GM18858 (cell line): ENCODE results near the gene MEIS1.

ENCODE experiments used
- ATAC-seq: cut with Tn5 transposase; IDR thresholded peaks from one replicate; pipeline ENCODE4 v1.9.1; 2021; ENCODE audit not compliant: unreplicated experiment

MEIS1 gene

DNA sequence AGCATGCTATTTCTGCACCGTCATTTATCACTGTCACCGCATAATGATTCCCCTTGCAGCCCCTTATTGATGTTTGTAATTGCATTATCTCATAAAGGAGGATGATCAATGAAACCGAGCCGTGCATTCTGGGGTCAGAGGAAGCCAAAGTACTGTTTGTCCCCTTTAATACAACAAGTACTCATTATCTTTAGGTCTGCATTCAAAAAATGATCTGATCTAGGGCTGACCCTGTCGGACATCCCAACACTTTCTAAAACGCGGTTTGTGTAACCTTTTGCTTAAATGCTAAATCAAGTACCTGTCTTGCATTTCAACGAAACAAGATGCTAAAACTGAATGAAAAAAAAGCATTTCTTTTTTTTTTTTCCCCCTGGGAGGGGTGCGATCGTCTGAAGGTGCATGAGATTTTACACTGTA lies 143.8 kb downstream of the MEIS1 start:
- no peak for ATAC-seq

- no peak for ATAC-seq
Observed at GRCh38 chr2:66579186-66580126, 144.5 kb downstream of the MEIS1 start.

GRCh38 chr2:66580166-66581049 lies 145.5 kb downstream of the MEIS1 start:
- ATAC-seq = no peak

DNA sequence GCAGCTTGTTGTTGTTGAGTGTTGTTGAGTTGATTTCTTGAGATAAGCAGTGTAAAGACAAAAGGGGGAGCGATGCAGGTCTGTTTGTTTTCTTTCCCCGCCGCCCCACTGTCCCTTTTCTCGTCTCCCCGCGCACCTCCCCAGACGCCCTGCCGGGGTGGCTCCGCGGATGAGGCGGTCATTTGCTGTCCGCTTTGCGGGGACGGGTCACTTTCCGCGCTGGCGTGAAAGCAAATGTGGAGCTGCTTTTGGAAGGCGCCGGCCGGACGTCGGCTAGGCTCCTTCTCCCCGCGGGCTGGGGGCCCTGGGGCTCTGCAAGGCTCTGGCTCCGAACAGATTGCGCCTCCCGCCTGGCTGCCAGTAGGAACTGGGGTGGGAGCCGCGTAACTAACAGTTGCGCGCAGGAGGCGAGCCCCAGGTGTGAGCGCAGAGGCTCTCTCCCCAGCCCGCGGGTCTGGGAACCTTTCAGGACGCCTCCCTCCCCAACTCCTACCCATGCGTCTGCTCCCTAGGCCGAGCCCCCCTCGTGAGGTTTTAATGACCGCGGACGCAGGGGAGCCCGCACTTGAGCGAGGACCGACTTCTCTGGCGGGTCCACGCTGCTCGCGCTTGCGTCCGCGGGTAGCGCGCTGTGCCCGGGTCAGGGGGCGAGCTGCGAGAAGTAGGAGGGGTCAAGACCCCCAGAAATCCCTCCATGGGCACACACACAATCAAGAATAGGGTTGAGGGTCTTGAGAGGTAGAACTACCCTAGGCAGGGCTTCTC lies 146.6 kb downstream of the MEIS1 start:
- ATAC-seq = no peak

DNA sequence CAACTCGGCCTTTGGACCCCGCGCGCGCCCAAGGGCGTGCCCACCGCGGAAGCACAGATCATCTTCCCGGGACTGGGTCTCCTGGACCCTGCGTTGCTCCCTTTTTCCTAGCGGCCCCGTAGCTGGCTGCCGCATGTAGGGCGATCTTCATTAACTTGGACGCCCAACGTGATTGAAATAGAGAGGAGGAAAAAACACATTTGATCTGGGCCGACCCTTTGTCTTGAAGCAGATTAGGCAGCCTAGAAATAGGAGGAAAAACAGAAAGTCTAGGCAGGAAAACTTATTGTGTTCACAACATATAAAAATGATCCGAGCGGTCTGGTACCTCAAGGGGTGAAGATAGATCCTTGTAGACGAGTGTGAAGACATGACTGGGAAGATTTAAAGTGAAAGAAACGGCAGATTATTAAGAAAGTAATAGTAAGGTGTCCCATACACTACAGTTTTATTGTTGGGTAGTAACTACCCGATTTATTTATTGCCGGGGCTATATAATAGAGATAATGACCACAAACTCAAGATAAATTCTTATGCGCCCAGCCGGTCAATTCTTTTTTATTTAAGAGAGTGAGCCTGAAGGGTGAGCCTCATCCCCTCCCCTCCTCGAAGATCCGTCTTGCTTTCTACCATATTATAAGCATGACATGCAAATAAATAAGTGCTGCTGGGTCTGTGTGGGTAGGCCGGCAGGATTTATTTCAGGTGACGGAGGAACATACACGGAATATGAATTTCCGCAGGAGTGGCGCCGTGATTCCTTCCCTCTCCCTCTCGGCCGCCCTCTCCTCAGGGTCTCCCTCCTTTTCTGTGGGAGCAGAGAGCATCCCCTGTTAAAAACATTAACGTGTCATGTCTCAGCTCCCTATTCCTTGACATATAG lies 147.4 kb downstream of the MEIS1 start:
- no peak for ATAC-seq

DNA sequence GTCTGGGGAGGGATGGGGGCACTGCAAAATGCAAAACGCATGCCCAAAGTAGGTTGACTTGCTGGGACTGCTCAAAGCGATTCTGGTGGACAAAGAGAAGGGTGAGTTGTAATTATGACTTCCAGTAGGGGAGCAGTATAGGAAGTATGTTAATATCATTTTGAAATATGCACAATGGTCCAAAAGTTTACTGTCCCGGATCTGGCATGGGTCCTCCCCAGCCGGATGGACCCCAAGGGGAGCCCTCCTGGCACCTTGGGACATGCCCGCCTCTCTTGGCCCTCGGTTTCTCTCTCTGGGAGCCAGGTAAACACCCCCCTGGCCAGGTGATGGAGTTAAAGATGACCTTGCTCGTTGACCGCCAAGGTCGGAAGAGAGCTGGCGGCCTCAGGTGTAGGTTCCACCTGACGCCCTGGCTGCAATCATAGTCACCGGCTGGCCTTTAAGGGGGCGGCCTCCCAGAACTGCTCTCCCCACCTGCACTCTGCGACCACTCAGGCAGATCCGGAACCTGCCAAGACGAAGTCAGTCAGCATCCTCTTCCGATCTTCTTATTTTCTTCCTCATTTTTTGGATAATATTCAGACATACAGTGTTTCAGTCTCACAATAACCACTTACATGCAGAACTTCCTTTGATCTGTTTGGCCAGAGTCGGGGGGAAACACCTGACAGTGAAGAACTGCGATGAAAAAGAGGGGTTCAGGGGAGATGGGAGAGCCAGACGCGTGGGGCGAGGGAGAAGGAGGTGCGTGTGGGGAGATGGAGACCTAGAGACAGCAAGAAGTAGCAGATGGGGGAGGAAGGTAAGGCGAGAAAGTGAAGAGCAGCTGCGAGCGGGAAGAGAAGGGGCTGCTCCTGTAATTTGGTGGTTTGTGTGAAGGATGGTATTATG lies 148.3 kb downstream of the MEIS1 start:
- no peak for ATAC-seq

DNA sequence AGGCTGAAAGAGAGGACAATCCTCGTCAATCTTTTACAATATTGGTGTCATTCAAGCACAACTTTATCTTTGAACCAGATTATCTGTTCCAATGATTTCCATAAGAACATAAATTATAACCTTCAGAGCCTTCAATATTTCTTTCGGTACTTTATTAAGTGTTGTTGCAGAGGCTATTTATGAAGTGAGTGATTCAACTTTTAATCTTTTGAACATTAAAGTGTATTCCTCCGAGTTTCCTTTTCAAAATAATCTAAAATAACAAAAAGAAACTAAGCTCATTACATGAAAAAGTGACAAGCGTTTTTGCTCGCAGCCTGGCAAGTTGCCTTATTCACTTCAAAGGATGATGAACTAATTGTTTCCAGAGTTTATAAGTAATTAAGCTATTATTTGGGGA lies 149.0 kb downstream of the MEIS1 start:
- no peak for ATAC-seq

DNA sequence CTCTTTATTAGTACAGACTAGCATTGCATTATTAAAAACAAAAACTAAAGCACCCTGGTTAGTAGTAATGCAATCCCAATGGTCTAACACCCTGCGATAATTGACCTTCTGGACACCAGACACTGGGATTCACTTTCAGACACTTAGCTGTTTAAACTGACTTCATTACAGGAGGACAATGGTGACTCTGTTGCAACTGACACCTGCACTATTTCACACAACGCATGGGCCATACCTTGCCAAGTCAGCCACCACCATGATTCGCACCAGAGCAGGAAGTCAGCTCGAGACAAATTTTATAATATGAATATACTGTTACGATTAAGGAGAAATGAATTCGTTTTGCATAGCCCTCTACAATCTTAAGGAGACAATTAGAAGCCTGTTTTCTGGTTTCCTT lies 150.7 kb downstream of the MEIS1 start:
- ATAC-seq = no peak

DNA sequence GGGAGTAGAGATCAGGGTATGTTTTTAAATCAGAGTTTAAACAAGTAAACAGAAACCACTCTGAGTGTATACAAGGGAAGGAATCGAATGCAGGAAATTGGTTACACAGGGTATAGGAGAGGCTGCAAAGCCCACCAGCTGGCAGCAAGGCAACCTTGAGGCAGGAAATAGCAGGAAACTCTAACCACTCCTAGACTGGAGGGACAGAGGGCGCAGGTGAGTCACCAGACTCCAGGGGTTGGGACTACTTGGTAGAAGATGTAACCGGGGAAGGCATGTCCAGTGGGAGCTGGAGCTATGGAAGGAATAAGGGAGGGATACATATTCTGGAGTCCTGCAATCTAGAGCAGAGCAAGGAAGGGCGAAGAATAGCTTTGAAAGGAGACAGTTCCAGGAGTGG lies 152.3 kb downstream of the MEIS1 start:
- no peak for ATAC-seq

- ATAC-seq = no peak
Observed at GRCh38 chr2:66594001-66594400, 159.1 kb downstream of the MEIS1 start.

GRCh38 chr2:66595556-66595955 lies 160.6 kb downstream of the MEIS1 start:
- no peak for ATAC-seq

GRCh38 chr2:66596256-66596655 lies 161.3 kb downstream of the MEIS1 start:
- no peak for ATAC-seq

- ATAC-seq = no peak
Observed at GRCh38 chr2:66601624-66602023, 166.7 kb downstream of the MEIS1 start.

DNA sequence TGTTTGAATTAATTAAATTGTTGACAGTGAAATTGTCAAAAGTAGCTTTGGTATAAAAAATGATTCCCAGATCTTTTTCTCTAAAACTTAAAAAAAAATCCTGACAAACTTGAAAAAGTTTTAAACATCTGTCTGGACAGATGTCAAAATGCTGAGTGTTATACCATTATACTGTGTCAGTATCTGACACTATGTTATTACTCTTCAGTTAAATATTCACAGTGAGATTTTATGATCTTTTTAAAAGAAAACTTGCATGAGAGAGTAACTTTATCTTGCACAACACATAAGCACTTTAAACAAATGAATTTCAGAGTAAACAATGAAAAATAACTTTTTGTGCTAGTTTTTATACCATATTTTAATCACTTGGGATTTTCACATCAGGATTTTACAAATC lies 167.4 kb downstream of the MEIS1 start:
- ATAC-seq = no peak

DNA sequence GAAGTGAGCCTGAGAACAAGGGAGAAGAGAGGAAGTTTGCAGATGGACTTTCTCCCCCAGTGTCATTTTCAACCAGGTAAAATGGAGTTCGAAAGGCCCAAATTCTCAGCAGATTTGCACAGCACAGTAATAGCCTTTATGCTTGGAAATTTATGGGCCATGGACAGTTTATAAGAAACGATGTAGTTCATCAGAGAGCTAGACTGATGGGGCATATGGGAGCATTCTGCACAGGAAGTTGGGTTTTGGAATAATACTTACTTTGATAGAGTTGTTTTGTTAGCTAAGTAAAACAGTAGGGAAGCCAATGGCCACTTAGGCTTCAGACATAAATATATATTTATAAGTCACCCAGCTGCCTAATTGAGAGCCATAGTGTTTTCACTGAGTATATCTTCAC lies 169.4 kb downstream of the MEIS1 start:
- ATAC-seq = no peak

GRCh38 chr2:66604976-66605375 lies 170.1 kb downstream of the MEIS1 start:
- no peak for ATAC-seq

- ATAC-seq = no peak
Observed at GRCh38 chr2:66607152-66607551, 172.2 kb downstream of the MEIS1 start.
